GM23338 (cell line): ENCODE results near the gene ANKRD65.

Source experiments
- CREB1 ChIP-seq: fragments of 250-450 bp; sonication (Bioruptor Pico); IDR thresholded peaks from 2 replicates; pipeline ENCODE4 v1.5.0; 2020; ENCODE audit warnings: low read depth, mild to moderate bottlenecking, moderate library complexity
- CTCF ChIP-seq, 2 experiments: fragments of 200-600 bp in 1 of 2; sonication (generic) in 1 of 2; conservative IDR thresholded peaks; 2 replicates each; pipeline versions ENCODE4 v1.5.1 to v1.6.1; 2016 to 2017; ENCODE audit warnings: antibody characterized with exemption in 2 of 2, low read depth in 2 of 2, mild to moderate bottlenecking in 2 of 2, moderate library complexity in 1 of 2
- EZH2 ChIP-seq: fragments of 200-600 bp; sonication (generic); IDR thresholded peaks from one replicate; pipeline ENCODE4 v1.8.0; 2017; ENCODE audit warnings: antibody characterized with exemption, mild to moderate bottlenecking, low read depth; ENCODE audit not compliant: unreplicated experiment
- EZH2phosphoT487 ChIP-seq: fragments of 200-600 bp; sonication (generic); IDR thresholded peaks from one replicate; pipeline ENCODE4 v1.8.1; 2018; ENCODE audit warnings: antibody characterized with exemption; ENCODE audit not compliant: unreplicated experiment
- POLR2AphosphoS5 ChIP-seq: IDR thresholded peaks from 2 replicates; pipeline ENCODE4 v1.6.1; 2016; ENCODE audit warnings: antibody characterized with exemption, low read depth
- REST ChIP-seq: IDR thresholded peaks from one replicate; pipeline ENCODE4 v1.6.1; 2018; ENCODE audit warnings: antibody characterized with exemption; ENCODE audit not compliant: unreplicated experiment

GRCh38 chr1:1427106-1427819, 6.2 kb upstream of the ANKRD65 start:
- no peak for TF ChIP-seq CTCF (conservative IDR thresholded peaks at IDR 0.05; ENCODE audit: low read depth in 2 of 2)
- TF ChIP-seq POLR2AphosphoS5: no peak
- TF ChIP-seq CREB1 (CRISPR knock-in tag): no peak
- TF ChIP-seq REST: no peak
- TF ChIP-seq EZH2phosphoT487: no peak
- TF ChIP-seq EZH2: no peak
